ENCODE data around the gene ETNPPL. TPM values are rescaled to one million over a fixed set of nuclear protein-coding genes. Genes with fewer than 3 reads are reported as not detected.

ETNPPL gene
- total RNA-seq, 3 donors from 2014 or later (not counting 1 experiment from before 2014, with no cell fraction given) = not detected

GRCh38 chr4:108766058-108766457 lies 3.2 kb upstream of the ETNPPL start:
- no peak overlapping the region for H3K27ac Mint-ChIP-seq
- no peaks in the 10 kb centered on the region for H3K36me3 Mint-ChIP-seq
- H3K9me3 ChIP-seq (ENCODE audit: control insufficient read depth, insufficient read depth, low read length) = no peaks in the 10 kb centered on the region
- H3K4me1 ChIP-seq (ENCODE audit: control insufficient read depth, insufficient read depth, low read length) = peaks cover 10% of the 10 kb centered on the region
- no peak for ATAC-seq
- H3K4me1 Mint-ChIP-seq = peaks cover 18 to 20% of the 10 kb centered on the region in 2 donors
- peaks cover 24% of the 10 kb centered on the region for H3K27me3 ChIP-seq (ENCODE audit: control insufficient read depth, insufficient read depth, low read length)
- H3K4me3 Mint-ChIP-seq = no peak overlapping the region
- no peak for DNase-seq
- intact Hi-C loops (cut with micrococcal nuclease) = no loop called here
- TF ChIP-seq CTCF (IDR thresholded peaks at IDR 0.05) = no peak
- H3K4me3 ChIP-seq (ENCODE audit: low read length) = no peak overlapping the region
- peaks cover 24 to 25% of the 10 kb centered on the region in 2 donors for H3K27me3 Mint-ChIP-seq (ENCODE audit: low read depth in 2 of 2)
- 90% methylated on average over 3 of the region's 3 CpGs for WGBS (ENCODE audit: insufficient coverage)
- no peak overlapping the region for H3K27ac ChIP-seq (ENCODE audit: low read length)
- H3K36me3 ChIP-seq (ENCODE audit: control insufficient read depth, insufficient read depth, low read length) = no peaks in the 10 kb centered on the region
- no peaks in the 10 kb centered on the region for H3K9me3 Mint-ChIP-seq

- no peak overlapping the region for H3K4me3 Mint-ChIP-seq
- H3K4me1 Mint-ChIP-seq = peaks cover 18 to 20% of the 10 kb centered on the region in 2 donors
- intact Hi-C loops (cut with micrococcal nuclease) = no loop called here
- H3K27me3 Mint-ChIP-seq (ENCODE audit: low read depth in 2 of 2) = peaks cover 22 to 37% of the 10 kb centered on the region in 2 donors
- Histone ChIP-seq H3K9me3 (ENCODE audit: control insufficient read depth, insufficient read depth, low read length) (no peaks in the 10 kb centered on the region), H3K36me3 (ENCODE audit: control insufficient read depth, insufficient read depth, low read length) (no peaks in the 10 kb centered on the region), H3K27ac (ENCODE audit: low read length) (no peak overlapping the region), H3K4me1 (ENCODE audit: control insufficient read depth, insufficient read depth, low read length) (peaks cover 10% of the 10 kb centered on the region), H3K27me3 (ENCODE audit: control insufficient read depth, insufficient read depth, low read length) (peaks cover 27% of the 10 kb centered on the region), H3K4me3 (ENCODE audit: low read length) (no peak overlapping the region)
- no peaks in the 10 kb centered on the region for H3K9me3 Mint-ChIP-seq
- H3K27ac Mint-ChIP-seq = no peak overlapping the region
- ATAC-seq (no peak), DNase-seq (no peak)
- WGBS (ENCODE audit: insufficient coverage) = 92% methylated on average over 4 of the region's 4 CpGs
- TF ChIP-seq CTCF (IDR thresholded peaks at IDR 0.05) = no peak
- no peaks in the 10 kb centered on the region for H3K36me3 Mint-ChIP-seq
These were observed 1.1 kb upstream of the ETNPPL start for GRCh38 chr4:108763986-108764385.

- no peaks in the 10 kb centered on the region for H3K9me3 ChIP-seq (ENCODE audit: control insufficient read depth, insufficient read depth, low read length)
- 52% methylated on average over 11 of the region's 11 CpGs for WGBS (ENCODE audit: insufficient coverage)
- H3K4me1 ChIP-seq (ENCODE audit: control insufficient read depth, insufficient read depth, low read length) = peaks cover 10% of the 10 kb centered on the region
- no peak for ATAC-seq
- no peaks in the 10 kb centered on the region for H3K9me3 Mint-ChIP-seq
- TF ChIP-seq CTCF (IDR thresholded peaks at IDR 0.05) = no peak
- peaks cover 18 to 20% of the 10 kb centered on the region in 2 donors for H3K4me1 Mint-ChIP-seq
- peak overlapping the region; percentile 88 for H3K4me3 Mint-ChIP-seq
- DNase-seq = no peak
- H3K36me3 Mint-ChIP-seq = no peaks in the 10 kb centered on the region
- peaks cover 22 to 37% of the 10 kb centered on the region in 2 donors for H3K27me3 Mint-ChIP-seq (ENCODE audit: low read depth in 2 of 2)
- H3K36me3 ChIP-seq (ENCODE audit: control insufficient read depth, insufficient read depth, low read length) = no peaks in the 10 kb centered on the region
- peaks cover 27% of the 10 kb centered on the region for H3K27me3 ChIP-seq (ENCODE audit: control insufficient read depth, insufficient read depth, low read length)
- no peak overlapping the region for H3K27ac ChIP-seq (ENCODE audit: low read length)
- no peak overlapping the region for H3K4me3 ChIP-seq (ENCODE audit: low read length)
- intact Hi-C loops (cut with micrococcal nuclease) = no loop called here
- no peak overlapping the region for H3K27ac Mint-ChIP-seq
These were observed 357 bp upstream of the ETNPPL start for GRCh38 chr4:108763226-108763593.

- peaks cover 21% of the 10 kb centered on the region for H3K27me3 ChIP-seq (ENCODE audit: control insufficient read depth, insufficient read depth, low read length)
- peaks cover 10% of the 10 kb centered on the region for H3K4me1 ChIP-seq (ENCODE audit: control insufficient read depth, insufficient read depth, low read length)
- ATAC-seq (no peak), DNase-seq (no peak)
- no peak overlapping the region for H3K27ac ChIP-seq (ENCODE audit: low read length)
- intact Hi-C loops (cut with micrococcal nuclease) = no loop called here
- Mint-ChIP-seq H3K27ac (no peak overlapping the region), H3K9me3 (no peaks in the 10 kb centered on the region), H3K27me3 (ENCODE audit: low read depth in 2 of 2) (peaks cover 15 to 34% of the 10 kb centered on the region in 2 donors), H3K4me1 (peaks cover 17 to 18% of the 10 kb centered on the region in 2 donors), H3K4me3 (no peak overlapping the region), H3K36me3 (no peaks in the 10 kb centered on the region)
- WGBS (ENCODE audit: insufficient coverage) = 95% methylated on average over 8 of the region's 9 CpGs
- no peak for TF ChIP-seq CTCF (IDR thresholded peaks at IDR 0.05)
- H3K36me3 ChIP-seq (ENCODE audit: control insufficient read depth, insufficient read depth, low read length) = no peaks in the 10 kb centered on the region
- no peaks in the 10 kb centered on the region for H3K9me3 ChIP-seq (ENCODE audit: control insufficient read depth, insufficient read depth, low read length)
- H3K4me3 ChIP-seq (ENCODE audit: low read length) = no peak overlapping the region
These were observed 4.4 kb downstream of the ETNPPL start for GRCh38 chr4:108758498-108758897.
